Esophagus muscularis mucosa (tissue), 4 donors: ENCODE data around the gene ANOS1. TPM values are rescaled to one million over a fixed set of nuclear protein-coding genes. Genes with fewer than 3 reads are reported as not detected.

Experiments
- DNase-seq: peaks from one replicate; pipeline ENCODE4 v3.0.0-alpha.2; 2017; ENCODE audit errors: extremely low spot score
- H3K27ac ChIP-seq, 4 donors: fragments of 200-600 bp; sonication (generic); replicated peaks in 1 of 4; 1 replicate in 3 of 4; 2 replicates in 1 of 4; pipeline ENCODE4 v1.5.1; 2016 to 2019; ENCODE audit warnings: mild to moderate bottlenecking in 1 of 4
- H3K27me3 ChIP-seq, 4 donors: fragments of 200-600 bp; sonication (generic); one replicate each; pipeline versions ENCODE4 v1.5.1 to v1.6.0; 2016 to 2019
- H3K36me3 ChIP-seq, 4 donors: fragments of 200-600 bp; sonication (generic); one replicate each; pipeline ENCODE4 v1.5.1; 2016 to 2019
- H3K4me1 ChIP-seq, 4 donors: fragments of 200-600 bp; sonication (generic); one replicate each; pipeline ENCODE4 v1.5.1; 2016 to 2019
- H3K4me3 ChIP-seq, 4 donors: fragments of 200-600 bp; sonication (generic); 1 replicate in 2 of 4; 2 replicates in 2 of 4; pipeline ENCODE4 v1.5.1; 2016 to 2019; ENCODE audit warnings: mild to moderate bottlenecking in 4 of 4, moderate library complexity in 1 of 4
- H3K9me3 ChIP-seq, 4 donors: fragments of 200-600 bp; sonication (generic); 1 replicate in 3 of 4; 2 replicates in 1 of 4; pipeline ENCODE4 v1.5.1; 2016 to 2019
- EP300 ChIP-seq: sonication (generic); formaldehyde crosslinking; IDR thresholded peaks from one replicate; pipeline ENCODE4 v1.6.1; 2017; ENCODE audit warnings: antibody characterized with exemption
- POLR2A ChIP-seq: fragments of 450-650 bp; IDR thresholded peaks from one replicate; pipeline ENCODE4 v1.6.1; 2017; ENCODE audit warnings: antibody characterized with exemption, moderate library complexity, mild to moderate bottlenecking, low read depth
- POLR2AphosphoS5 ChIP-seq, 2 donors: sonication (generic); formaldehyde crosslinking; IDR thresholded peaks; one replicate each; pipeline ENCODE4 v1.6.1; 2017; ENCODE audit warnings: antibody characterized with exemption in 2 of 2
- WGBS: methylation state at CpG from one replicate; pipeline ENCODE4 v1.1.5; 2018; 5-methylcytosine and 5-hydroxymethylcytosine counted together
- intact Hi-C: fragments of 100-400 bp; cut with DNase I; formaldehyde crosslinking; loops from one replicate; pipeline ENCODE4 v1.15.1; 2023
- total RNA-seq, 4 donors: library from RNA; depleted of rRNA; stranded (reverse); fragments of >200 nt; gene quantifications; one replicate each; pipeline versions ENCODE4 v1.1.0 to v1.2.1, GENCODE V29; 2016
- TF ChIP-seq, protein P1 (sequence below), 3 experiments: fragments of 200-600 bp in 2 of 3; fragments of 450-650 bp in 1 of 3; sonication (generic) in 2 of 3; IDR thresholded peaks; one replicate each; pipeline ENCODE4 v1.5.1; 2017 to 2019; ENCODE audit warnings: antibody characterized with exemption in 3 of 3, mild to moderate bottlenecking in 2 of 3, moderate library complexity in 1 of 3

Gene ANOS1
- total RNA-seq, 4 donors from 2014 or later: 2.0 to 3.7 (median 2.4) TPM

DNA sequence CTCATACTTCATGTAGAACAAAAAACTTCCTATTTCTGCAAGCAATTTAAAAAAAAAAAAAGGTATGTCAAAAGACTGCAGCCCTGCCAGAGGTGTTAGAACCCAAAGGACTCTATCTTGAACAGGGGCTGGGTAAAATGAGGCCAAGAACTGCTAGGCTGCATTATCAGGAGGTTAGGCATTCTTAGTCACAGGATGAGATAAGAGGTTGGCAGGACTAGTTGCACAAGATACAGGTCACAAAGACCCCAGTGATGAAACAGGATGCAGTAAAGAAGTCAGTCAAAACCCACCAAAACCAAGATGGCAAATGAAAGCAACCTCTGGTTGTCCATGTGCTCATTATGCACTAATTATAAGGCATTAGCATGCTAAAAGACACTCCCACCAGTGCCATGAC is 104.1 kb downstream of the ANOS1 start:
- no peaks in the 10 kb centered on the region for H3K4me1 ChIP-seq
- intact Hi-C loops: no loop called here
- TF ChIP-seq POLR2AphosphoS5 (IDR thresholded peaks at IDR 0.05): no peak
- no peak for TF ChIP-seq EP300
- no peak for TF ChIP-seq POLR2A
- TF ChIP-seq, protein P1, sequence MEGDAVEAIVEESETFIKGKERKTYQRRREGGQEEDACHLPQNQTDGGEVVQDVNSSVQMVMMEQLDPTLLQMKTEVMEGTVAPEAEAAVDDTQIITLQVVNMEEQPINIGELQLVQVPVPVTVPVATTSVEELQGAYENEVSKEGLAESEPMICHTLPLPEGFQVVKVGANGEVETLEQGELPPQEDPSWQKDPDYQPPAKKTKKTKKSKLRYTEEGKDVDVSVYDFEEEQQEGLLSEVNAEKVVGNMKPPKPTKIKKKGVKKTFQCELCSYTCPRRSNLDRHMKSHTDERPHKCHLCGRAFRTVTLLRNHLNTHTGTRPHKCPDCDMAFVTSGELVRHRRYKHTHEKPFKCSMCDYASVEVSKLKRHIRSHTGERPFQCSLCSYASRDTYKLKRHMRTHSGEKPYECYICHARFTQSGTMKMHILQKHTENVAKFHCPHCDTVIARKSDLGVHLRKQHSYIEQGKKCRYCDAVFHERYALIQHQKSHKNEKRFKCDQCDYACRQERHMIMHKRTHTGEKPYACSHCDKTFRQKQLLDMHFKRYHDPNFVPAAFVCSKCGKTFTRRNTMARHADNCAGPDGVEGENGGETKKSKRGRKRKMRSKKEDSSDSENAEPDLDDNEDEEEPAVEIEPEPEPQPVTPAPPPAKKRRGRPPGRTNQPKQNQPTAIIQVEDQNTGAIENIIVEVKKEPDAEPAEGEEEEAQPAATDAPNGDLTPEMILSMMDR (IDR thresholded peaks at IDR 0.05): no peak
- no peaks in the 10 kb centered on the region for H3K27me3 ChIP-seq
- no peaks in the 10 kb centered on the region for H3K36me3 ChIP-seq
- no peaks in the 10 kb centered on the region for H3K9me3 ChIP-seq
- no peak overlapping the region for H3K4me3 ChIP-seq
- no peak for DNase-seq
- no peak overlapping the region for H3K27ac ChIP-seq

DNA sequence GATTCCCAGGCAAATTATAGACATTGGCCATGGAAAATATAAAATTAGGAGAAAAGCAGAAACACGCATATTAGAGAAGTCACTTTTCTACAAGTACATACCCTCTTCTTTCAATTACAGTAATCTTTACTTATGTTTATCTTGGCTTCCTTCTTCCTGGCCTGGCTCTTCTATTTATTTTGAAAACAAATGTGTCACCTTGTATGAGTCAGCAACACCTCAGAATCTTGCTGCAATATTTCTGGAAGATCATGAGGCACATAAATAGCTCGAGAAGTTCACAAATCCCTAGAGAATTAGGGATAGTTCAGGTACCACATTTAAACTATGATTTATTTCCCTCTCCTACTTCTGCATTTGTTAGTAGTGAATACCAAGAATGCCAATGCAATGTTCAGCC is 124.6 kb downstream of the ANOS1 start:
- DNase-seq: no peak
- TF ChIP-seq, protein P1 (IDR thresholded peaks at IDR 0.05): no peak
- TF ChIP-seq EP300 (no peak), POLR2AphosphoS5 (IDR thresholded peaks at IDR 0.05) (no peak), POLR2A (no peak)
- H3K9me3 ChIP-seq: peaks cover 0 to 15% (median 0%) of the 10 kb centered on the region in 4 donors
- no peaks in the 10 kb centered on the region for H3K36me3 ChIP-seq
- H3K27me3 ChIP-seq: no peaks in the 10 kb centered on the region
- H3K4me1 ChIP-seq: no peaks in the 10 kb centered on the region
- H3K27ac ChIP-seq: no peak overlapping the region
- no peak overlapping the region for H3K4me3 ChIP-seq
- 48% methylated on average over 2 of the region's 2 CpGs for WGBS
- intact Hi-C loops: no loop called here

DNA sequence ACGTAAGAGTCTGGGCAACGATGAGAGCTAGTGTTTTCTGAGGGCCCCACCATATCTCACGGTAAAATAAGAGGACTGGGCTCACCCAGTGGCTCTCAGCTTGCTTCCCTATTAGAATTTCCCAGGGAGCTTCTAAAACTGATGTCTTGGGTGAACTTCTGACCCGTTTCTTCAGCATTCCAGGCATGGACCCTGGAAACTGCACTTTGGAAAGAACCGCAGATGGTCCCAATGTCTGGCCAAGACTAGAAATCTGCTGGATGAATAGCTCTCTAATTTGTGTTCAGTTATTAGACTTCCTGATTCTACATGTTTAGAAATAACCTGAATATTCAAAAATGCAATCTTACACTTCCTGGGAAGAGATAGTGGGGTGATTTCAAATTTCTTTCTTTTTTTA is 127.8 kb downstream of the ANOS1 start:
- no peak overlapping the region for H3K4me3 ChIP-seq
- H3K4me1 ChIP-seq: no peaks in the 10 kb centered on the region
- no peak for TF ChIP-seq POLR2A
- no peak for TF ChIP-seq POLR2AphosphoS5 (IDR thresholded peaks at IDR 0.05)
- TF ChIP-seq EP300: no peak
- intact Hi-C loops: no loop called here
- H3K9me3 ChIP-seq: no peaks in the 10 kb centered on the region
- H3K27me3 ChIP-seq: no peaks in the 10 kb centered on the region
- no peaks in the 10 kb centered on the region for H3K36me3 ChIP-seq
- H3K27ac ChIP-seq: no peak overlapping the region
- WGBS: 77% methylated on average over 5 of the region's 5 CpGs
- no peak for DNase-seq

DNA sequence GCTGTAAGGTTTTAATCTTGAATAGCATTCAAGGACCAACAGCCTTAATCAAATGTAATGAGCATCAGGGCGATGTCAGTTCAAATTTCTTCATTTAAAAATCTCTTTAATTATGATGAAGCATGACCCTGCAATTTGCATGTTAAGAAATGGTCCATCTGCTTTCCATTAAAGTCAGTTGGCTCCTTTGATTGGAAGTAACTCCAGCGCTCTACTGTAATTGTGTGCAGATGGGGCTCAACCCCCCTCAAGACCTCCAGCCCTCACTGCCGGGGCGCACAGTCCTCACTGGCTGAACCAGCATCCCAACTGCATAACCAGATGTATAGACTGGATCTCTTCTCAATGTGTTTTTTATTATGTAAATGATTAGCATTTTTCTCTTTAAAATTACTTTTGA is 140.4 kb downstream of the ANOS1 start:
- H3K4me3 ChIP-seq: no peak overlapping the region
- H3K27ac ChIP-seq: no peak overlapping the region
- no peaks in the 10 kb centered on the region for H3K27me3 ChIP-seq
- intact Hi-C loops: no loop called here
- TF ChIP-seq POLR2A: no peak
- TF ChIP-seq EP300: no peak
- TF ChIP-seq, protein P1 (IDR thresholded peaks at IDR 0.05): no peak
- no peaks in the 10 kb centered on the region for H3K4me1 ChIP-seq
- H3K9me3 ChIP-seq: no peaks in the 10 kb centered on the region
- no peak for DNase-seq
- WGBS: 78% methylated on average over 4 of the region's 4 CpGs
- H3K36me3 ChIP-seq: no peaks in the 10 kb centered on the region

DNA sequence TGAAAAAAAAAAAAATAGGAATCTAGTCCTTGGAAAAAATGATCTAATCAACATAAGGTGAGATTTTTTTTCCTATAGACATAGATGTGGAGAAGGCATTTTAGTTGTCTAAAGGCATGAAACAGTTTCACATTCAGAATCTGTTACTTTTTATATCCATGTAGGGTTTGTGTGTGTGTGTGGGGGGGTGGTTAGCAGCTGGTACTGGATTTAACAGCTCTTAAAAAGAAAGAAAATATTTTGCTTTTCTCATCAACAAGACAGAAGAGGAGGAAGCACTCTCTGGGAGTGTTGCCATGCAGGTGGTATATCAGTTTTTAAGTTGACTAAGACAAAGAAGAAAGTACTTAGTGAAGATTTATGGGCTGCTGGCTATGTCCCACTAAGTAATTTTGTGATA is 145.0 kb downstream of the ANOS1 start:
- no peak for DNase-seq
- no peak overlapping the region for H3K4me3 ChIP-seq
- H3K27ac ChIP-seq: no peak overlapping the region
- no peaks in the 10 kb centered on the region for H3K4me1 ChIP-seq
- intact Hi-C loops: no loop called here
- H3K9me3 ChIP-seq: no peaks in the 10 kb centered on the region
- H3K27me3 ChIP-seq: no peaks in the 10 kb centered on the region
- no peaks in the 10 kb centered on the region for H3K36me3 ChIP-seq
- TF ChIP-seq POLR2A: no peak
- TF ChIP-seq, protein P1 (IDR thresholded peaks at IDR 0.05): no peak
- no peak for TF ChIP-seq POLR2AphosphoS5 (IDR thresholded peaks at IDR 0.05)
- no peak for TF ChIP-seq EP300
